ENCODE results near the gene COL1A1. TPM values are rescaled to one million over a fixed set of nuclear protein-coding genes. Genes with fewer than 3 reads are reported as not detected.

COL1A1 gene
- total RNA-seq, 1 experiment from 2014 or later: 104 TPM

DNA sequence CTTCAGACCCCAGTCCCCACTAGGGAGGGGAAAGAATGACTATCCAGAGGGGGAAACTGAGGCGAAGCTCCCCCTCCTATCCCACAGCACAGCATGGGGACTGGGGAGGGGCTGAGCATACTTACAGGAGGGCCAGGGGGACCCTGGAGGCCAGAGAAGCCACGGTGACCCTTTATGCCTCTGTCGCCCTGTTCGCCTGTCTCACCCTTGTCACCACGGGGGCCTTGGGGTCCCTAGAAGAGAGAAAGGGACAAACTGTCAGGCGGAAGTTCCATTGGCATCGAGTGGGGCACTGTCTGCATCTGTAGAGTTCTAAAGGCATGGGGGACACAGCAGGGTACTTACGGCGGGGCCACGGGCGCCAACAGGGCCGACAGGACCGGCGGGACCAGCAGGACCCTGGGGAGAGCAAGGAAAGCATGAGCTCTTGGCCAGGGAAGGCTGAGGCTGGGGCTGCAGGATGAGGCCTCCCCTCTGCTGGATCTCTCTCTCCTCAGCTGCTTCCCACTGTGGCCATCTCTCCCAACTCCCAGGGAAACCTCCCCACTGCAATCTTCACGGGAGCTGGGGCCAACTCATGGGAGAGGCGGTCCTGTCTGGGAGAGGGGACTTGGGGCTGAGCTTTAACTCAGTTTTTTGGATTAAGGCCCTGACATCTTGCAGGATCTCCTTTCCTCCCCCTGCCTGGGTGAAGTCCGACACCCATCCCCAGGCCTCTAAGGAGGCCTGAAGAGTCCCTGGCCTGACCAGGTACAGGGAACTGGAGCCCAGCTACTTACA lies 13.5 kb downstream of the COL1A1 start:
- H3K18ac ChIP-seq (ENCODE audit: insufficient read length, low read depth, low read length): no peak overlapping the region
- no peaks in the 10 kb centered on the region for H3K27me3 ChIP-seq (ENCODE audit: insufficient read depth, low read length)
- WGBS (ENCODE audit: extremely low coverage, insufficient read length, low lambda C conversion rate): no CpG with 5 or more reads among the region's 17 CpGs
- no peaks in the 10 kb centered on the region; the same call in 1 of the 2 replicates for H3K4me1 ChIP-seq (ENCODE audit: insufficient read depth, low read length)
- peaks cover 19 to 23% of the 10 kb centered on the region in 2 experiments for H3K4me1 Mint-ChIP-seq
- H4K20me1 ChIP-seq (ENCODE audit: control insufficient read depth, insufficient read depth, insufficient read length): no peaks in the 10 kb centered on the region
- no peak overlapping the region for H2BK20ac ChIP-seq (ENCODE audit: low read depth, low read length, poor library complexity, severe bottlenecking)
- H4K91ac ChIP-seq (ENCODE audit: insufficient read length, low read depth, low read length): no peak overlapping the region
- no peaks in the 10 kb centered on the region for H3K23me2 ChIP-seq (ENCODE audit: insufficient read length, low read depth, low read length, poor library complexity, severe bottlenecking)
- no peak overlapping the region for H2BK15ac ChIP-seq (ENCODE audit: low read depth, low read length)
- no peak overlapping the region for H3K56ac ChIP-seq (ENCODE audit: insufficient read length, low read depth, low read length)
- no peak overlapping the region for H4K5ac ChIP-seq (ENCODE audit: insufficient read length, low read depth, low read length)
- H2BK120ac ChIP-seq (ENCODE audit: low read depth, low read length, poor library complexity, severe bottlenecking): no peak overlapping the region
- no peak overlapping the region; the same call in 1 of the 2 replicates for H3K14ac ChIP-seq (ENCODE audit: insufficient read depth, low read length)
- no peak overlapping the region for H3K27ac ChIP-seq (ENCODE audit: insufficient read length, low read depth, low read length)
- no peak overlapping the region for H2AK5ac ChIP-seq (ENCODE audit: insufficient read length, low read length)
- peaks cover 5 to 68% (median 66%) of the 10 kb centered on the region in 3 experiments; a peak in 6 of 7 replicates for H3K36me3 Mint-ChIP-seq (ENCODE audit: insufficient read depth in 1 of 3, low read depth in 3 of 3)
- no peak overlapping the region for H2BK12ac ChIP-seq (ENCODE audit: insufficient read length, low read depth, low read length)
- DNase-seq: no peak
- no peaks in the 10 kb centered on the region for H3K27me3 Mint-ChIP-seq (ENCODE audit: low read depth)
- H3K27ac Mint-ChIP-seq: no peak overlapping the region
- no peak overlapping the region for H3T11ph ChIP-seq (ENCODE audit: low read length)
- H3K23ac ChIP-seq (ENCODE audit: insufficient read length, low read depth, low read length): no peak overlapping the region
- H4K8ac ChIP-seq (replicated peaks; ENCODE audit: insufficient read length, low read depth, low read length): no peak overlapping the region
- no peak overlapping the region for H2BK5ac ChIP-seq (ENCODE audit: insufficient read length, low read length)
- H3K4ac ChIP-seq (ENCODE audit: low read depth, low read length): no peak overlapping the region
- no peak overlapping the region for H3K9ac ChIP-seq (ENCODE audit: extremely low read depth, insufficient read length, low read length)
- no peaks in the 10 kb centered on the region for H3K9me3 Mint-ChIP-seq
- no peak overlapping the region for H2AFZ ChIP-seq (ENCODE audit: low read length)
- TF ChIP-seq, protein P1, sequence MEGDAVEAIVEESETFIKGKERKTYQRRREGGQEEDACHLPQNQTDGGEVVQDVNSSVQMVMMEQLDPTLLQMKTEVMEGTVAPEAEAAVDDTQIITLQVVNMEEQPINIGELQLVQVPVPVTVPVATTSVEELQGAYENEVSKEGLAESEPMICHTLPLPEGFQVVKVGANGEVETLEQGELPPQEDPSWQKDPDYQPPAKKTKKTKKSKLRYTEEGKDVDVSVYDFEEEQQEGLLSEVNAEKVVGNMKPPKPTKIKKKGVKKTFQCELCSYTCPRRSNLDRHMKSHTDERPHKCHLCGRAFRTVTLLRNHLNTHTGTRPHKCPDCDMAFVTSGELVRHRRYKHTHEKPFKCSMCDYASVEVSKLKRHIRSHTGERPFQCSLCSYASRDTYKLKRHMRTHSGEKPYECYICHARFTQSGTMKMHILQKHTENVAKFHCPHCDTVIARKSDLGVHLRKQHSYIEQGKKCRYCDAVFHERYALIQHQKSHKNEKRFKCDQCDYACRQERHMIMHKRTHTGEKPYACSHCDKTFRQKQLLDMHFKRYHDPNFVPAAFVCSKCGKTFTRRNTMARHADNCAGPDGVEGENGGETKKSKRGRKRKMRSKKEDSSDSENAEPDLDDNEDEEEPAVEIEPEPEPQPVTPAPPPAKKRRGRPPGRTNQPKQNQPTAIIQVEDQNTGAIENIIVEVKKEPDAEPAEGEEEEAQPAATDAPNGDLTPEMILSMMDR (conservative IDR thresholded peaks at IDR 0.05): no peak
- no peaks in the 10 kb centered on the region for H3K9me3 ChIP-seq (ENCODE audit: control insufficient read depth, low read depth, low read length)
- H3K4me3 Mint-ChIP-seq: no peak overlapping the region
- H3K79me2 ChIP-seq (ENCODE audit: insufficient read depth, low read length): no peaks in the 10 kb centered on the region
- no peaks in the 10 kb centered on the region for H3K79me1 ChIP-seq (ENCODE audit: insufficient read depth, low read depth, low read length, poor library complexity, severe bottlenecking)
- no peak overlapping the region for H3K4me2 ChIP-seq (ENCODE audit: insufficient read depth, insufficient read length, low read length)

Measured in H9 (cell line).